ENCODE measurements around the gene WNT3.

WNT3 gene

DNA sequence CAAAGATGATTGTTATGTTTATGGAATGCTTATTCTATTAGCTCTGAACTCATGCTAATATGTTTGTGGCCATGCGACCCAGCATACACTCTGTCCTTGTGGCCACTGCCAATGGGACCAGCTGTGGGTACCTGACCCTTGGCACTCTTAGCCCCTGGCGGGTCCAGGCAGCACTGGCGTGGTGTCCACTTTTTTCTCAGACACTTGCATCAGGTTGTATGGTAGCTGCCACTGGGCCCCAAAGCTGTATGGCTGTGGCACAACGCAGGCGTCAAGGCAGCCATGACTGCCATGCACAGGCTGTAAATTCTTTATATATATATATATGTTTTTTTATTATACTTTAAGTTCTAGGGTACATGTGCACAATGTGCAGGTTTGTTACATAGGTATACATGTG lies 20.7 kb upstream of the WNT3 start:
- H3K4me3 ChIP-seq (ENCODE audit: low read depth, low read length), result no peak overlapping the region
- DNase-seq (ENCODE audit: low read depth), result no peak

GRCh38 chr17:46837521-46837920 lies 19.0 kb upstream of the WNT3 start:
- H3K4me3 ChIP-seq (ENCODE audit: low read depth, low read length), result no peak overlapping the region
- DNase-seq (ENCODE audit: low read depth), result no peak

DNA sequence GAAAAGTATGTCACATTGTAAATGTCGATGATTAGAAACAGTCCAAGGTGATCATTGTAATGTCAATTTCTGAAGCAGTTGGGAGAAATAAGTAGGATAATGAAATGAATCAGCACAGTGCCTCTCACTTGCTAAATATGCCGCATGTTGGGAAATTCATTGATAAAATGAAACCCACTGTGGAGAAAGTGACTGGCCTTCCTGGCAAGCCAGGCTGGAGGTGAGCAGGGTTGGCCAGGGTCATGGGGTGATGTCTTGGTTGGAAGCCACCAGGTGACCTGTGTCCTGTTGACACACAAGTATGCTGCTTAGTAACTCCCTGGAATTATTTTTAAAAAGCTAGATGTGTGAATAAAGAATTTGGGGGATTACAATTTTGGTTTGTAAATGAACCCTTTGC lies 18.0 kb upstream of the WNT3 start:
- no peak overlapping the region for H3K4me3 ChIP-seq (ENCODE audit: low read depth, low read length)
- DNase-seq (ENCODE audit: low read depth), result no peak

DNA sequence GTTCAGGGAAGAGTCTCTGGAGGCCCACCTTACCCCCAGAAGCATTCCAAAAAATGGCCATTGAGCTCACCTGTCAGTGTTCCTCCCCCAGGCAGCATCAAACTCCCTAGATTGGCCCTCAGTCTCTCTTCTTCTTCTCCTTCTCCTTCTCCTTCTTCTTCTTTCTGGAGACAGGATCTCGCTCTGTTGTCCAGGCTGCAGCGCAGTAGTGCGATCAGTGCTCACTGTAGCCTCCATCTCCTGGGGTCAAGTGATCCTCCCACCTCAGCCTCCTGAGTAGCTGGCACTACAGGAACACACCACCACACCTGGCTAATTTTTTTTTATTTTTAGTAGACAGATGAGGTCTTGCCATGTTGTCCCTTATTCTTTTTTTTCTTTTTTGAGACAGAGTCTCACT lies 16.4 kb upstream of the WNT3 start:
- H3K4me3 ChIP-seq (ENCODE audit: low read depth, low read length), result no peak overlapping the region
- DNase-seq (ENCODE audit: low read depth), result no peak

GRCh38 chr17:46833840-46834208 lies 15.3 kb upstream of the WNT3 start:
- DNase-seq (ENCODE audit: low read depth), result no peak
- H3K4me3 ChIP-seq (ENCODE audit: low read depth, low read length), result no peak overlapping the region

DNA sequence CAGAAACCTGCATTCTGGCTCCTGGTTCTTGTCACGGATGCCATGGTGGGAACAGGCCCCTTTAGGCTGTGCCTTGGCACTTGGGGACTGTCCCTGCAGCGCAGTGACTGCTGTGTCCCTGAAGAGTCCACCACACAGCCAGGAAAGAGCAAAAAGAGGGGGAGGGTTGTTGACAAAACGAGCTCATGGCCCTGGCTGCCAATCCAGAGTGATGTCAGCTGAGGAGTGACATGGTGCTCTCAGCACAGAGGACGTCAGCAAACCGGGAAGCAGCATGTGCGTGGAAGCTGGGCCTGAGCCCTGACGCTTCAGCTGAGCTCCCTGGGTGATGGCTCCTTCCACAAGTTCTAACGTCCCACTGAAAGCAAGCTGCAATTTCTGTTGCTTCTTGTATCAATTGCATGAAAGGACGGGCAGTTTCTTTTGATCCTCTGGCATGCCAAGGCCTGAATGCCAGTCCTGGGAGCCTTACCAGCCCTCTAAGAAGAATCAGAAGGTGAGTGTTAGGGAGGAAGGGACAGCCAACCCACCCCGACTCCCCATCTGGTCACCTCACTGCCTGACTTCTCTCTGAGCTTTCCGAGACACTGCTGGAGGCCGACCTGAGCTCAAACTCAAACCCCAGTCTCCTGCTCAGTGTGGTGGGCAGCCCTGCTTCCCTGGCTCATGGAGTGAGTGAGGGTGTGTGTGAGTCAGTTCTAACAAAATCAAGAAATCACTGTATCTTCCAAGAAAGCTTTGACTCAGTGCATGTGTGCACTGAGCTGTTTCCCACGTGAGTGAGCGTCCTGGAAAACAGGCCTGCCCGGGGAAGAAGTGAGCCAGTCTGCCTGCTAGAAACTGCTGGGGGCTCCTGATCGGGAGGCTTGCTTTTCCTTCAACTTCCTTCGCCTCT lies 14.7 kb upstream of the WNT3 start:
- H3K4me3 ChIP-seq (ENCODE audit: low read depth, low read length), result no peak overlapping the region
- peak; percentile 49 for DNase-seq (ENCODE audit: low read depth)

GRCh38 chr17:46832331-46832821 lies 13.9 kb upstream of the WNT3 start:
- no peak for DNase-seq (ENCODE audit: low read depth)

DNA sequence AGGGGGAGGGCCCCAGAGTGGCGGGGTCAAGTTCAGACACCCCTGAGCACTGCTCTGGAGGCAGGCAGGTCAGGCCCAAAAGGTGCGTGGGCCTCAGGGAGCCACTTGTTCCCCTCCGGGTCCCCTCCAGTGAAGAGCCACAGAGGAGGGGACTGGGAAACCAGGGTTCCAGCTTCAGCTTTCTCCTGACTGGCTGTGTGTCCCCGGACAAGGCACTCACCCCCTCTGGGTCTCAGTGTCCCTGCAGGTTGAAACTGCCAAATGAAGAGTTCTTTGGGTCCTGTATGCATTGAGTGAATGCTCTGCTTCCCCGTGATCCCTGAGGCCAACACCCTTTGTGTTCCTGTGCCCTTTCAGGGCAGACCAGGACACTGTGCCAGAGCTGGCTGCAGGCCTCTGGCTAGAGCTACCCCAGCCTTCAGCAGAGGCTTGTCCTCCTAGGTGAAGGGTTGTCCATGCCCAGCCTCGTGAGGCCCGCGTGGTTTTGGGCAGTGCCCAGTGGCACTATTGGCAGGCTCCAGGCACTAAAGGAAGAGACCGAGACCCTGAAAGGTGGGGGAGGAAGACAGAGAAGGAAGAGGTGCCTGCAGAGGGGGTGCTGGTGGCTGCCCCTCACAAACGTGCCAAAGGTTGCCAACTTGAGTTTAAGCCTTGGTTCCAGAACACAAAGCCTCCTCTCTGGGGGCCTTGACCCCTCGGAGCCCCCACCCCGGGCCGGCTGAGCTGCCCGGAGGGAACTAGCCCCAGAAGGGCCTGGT lies 13.3 kb upstream of the WNT3 start:
- H3K4me3 ChIP-seq (ENCODE audit: low read depth, low read length), result no peak overlapping the region
- DNase-seq (ENCODE audit: low read depth), result no peak

More at GRCh38 chr17:46832331-46832821, 13.9 kb upstream of the WNT3 start:
- no peak overlapping the region for H3K4me3 ChIP-seq (ENCODE audit: low read depth, low read length)

DNA sequence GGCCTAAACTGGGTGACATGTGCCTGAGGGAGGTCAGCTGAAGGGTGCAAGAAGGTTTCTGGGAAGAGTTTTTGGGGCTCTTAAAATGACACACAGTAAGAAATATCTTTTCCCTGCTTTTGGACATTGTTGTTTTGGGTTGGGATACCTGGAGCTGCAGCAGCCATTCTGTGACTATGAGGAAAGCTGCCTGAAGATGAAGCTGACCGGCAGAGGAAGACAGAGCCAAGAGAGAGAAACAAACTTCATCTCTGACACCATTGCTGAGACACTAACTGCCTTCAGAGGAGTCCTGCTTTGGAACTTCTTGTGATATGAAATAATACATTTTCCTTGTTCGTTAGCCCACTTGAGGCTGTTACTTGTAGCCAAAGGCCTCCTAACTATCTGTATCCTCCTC lies 8.8 kb upstream of the WNT3 start:
- no peak for DNase-seq (ENCODE audit: low read depth)
- H3K4me3 ChIP-seq (ENCODE audit: low read depth, low read length), result no peak overlapping the region

- no peak overlapping the region for H3K4me3 ChIP-seq (ENCODE audit: low read depth, low read length)
- DNase-seq (ENCODE audit: low read depth), result no peak
Observed at GRCh38 chr17:46826116-46826515, 7.6 kb upstream of the WNT3 start.

- no peak overlapping the region for H3K4me3 ChIP-seq (ENCODE audit: low read depth, low read length)
- DNase-seq (ENCODE audit: low read depth), result no peak
Observed at GRCh38 chr17:46823657-46824056, 5.2 kb upstream of the WNT3 start.

GRCh38 chr17:46822388-46822921 lies 4.0 kb upstream of the WNT3 start:
- H3K4me3 ChIP-seq (ENCODE audit: low read depth, low read length), result no peak overlapping the region
- DNase-seq (ENCODE audit: low read depth), result no peak

DNA sequence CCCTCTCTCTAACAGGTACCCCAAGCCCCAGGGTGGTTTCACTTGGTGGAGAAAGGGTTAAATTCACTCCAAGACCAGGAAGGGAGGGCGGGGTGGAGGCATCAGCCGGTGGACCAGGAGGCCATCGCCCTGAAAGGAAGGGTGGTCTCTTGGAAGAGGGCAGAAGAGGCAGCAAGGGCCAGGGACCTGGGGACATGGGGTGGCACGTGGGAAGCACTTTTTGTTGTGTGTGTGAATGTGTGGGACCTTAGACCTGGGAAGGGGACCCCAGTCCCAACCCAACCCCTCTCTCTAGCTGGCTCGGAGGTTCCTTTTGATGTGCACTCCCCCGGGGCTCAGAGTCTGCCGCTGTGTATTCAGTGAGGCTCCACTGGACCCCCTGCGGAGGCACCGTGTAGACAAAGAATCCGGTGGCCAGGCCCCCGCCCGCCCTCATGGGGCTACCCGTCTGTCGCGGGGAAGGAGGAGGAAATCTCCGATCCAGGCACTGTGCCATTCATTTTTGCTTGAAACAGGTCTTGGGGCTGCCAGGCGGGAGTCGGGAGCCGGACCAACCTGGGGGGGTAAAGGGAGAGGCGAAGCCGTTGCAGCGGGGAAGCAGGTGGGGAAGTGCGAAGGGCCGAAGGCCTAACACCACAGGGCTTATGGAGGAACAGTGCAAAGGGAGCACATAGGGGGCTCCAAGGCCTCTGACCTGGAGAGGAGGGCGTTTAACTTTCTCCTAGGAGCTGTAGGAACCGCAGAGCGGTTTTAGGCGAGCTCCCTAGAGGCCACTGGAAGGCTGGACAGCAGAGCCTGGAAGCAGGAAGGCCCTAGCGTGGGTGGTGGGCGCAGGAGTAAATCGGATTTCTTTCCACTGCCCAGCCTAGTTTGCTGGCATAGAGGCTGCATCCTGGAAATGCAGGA lies 3.2 kb upstream of the WNT3 start:
- H3K4me3 ChIP-seq (ENCODE audit: low read depth, low read length), result no peak overlapping the region
- no peak for DNase-seq (ENCODE audit: low read depth)

- DNase-seq (ENCODE audit: low read depth), result no peak
- H3K4me3 ChIP-seq (ENCODE audit: low read depth, low read length), result no peak overlapping the region
Observed at GRCh38 chr17:46820592-46821450, 2.3 kb upstream of the WNT3 start.

GRCh38 chr17:46819906-46820351 lies 1.4 kb upstream of the WNT3 start:
- H3K4me3 ChIP-seq (ENCODE audit: low read depth, low read length), result no peak overlapping the region
- no peak for DNase-seq (ENCODE audit: low read depth)

GRCh38 chr17:46818929-46819859 lies 702 bp upstream of the WNT3 start:
- DNase-seq (ENCODE audit: low read depth), result no peak
- H3K4me3 ChIP-seq (ENCODE audit: low read depth, low read length), result peak overlapping the region; percentile 31

DNA sequence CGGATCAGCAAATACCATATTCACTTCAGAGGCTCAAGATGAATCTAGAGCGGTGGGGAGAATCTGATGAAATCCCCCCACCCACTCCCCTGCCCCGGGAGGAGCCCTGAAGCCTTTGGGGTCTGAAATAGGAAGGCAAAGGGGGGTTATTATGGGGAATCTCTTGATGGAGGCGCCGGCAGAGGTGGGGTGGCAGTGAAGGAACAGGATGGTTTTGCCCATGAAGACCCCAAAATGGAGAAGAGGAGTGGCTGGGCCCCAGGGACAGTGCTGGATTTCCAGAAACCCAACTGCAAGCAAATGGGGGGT lies 637 bp downstream of the WNT3 start:
- DNase-seq (ENCODE audit: low read depth), result no peak
- H3K4me3 ChIP-seq (ENCODE audit: low read depth, low read length), result no peak overlapping the region
